NCI-H1105 treated with DMSO at 0.1 percent for 48 hours (cell line): Measurements from ENCODE around the gene FGF18.
A peak's percentile ranks its signal among the peaks of the same experiment; 100 is the strongest.
"Not testable (repeated sequence)": the region's sequence is repeated elsewhere in the genome, so short reads cannot be mapped to it uniquely, and the experiment has no call there.

Source experiments
- DNase-seq: peaks from one replicate; lab custom pipeline; 2025; lab: John Stamatoyannopoulos, UW

FGF18 gene, protein sequence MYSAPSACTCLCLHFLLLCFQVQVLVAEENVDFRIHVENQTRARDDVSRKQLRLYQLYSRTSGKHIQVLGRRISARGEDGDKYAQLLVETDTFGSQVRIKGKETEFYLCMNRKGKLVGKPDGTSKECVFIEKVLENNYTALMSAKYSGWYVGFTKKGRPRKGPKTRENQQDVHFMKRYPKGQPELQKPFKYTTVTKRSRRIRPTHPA

DNA sequence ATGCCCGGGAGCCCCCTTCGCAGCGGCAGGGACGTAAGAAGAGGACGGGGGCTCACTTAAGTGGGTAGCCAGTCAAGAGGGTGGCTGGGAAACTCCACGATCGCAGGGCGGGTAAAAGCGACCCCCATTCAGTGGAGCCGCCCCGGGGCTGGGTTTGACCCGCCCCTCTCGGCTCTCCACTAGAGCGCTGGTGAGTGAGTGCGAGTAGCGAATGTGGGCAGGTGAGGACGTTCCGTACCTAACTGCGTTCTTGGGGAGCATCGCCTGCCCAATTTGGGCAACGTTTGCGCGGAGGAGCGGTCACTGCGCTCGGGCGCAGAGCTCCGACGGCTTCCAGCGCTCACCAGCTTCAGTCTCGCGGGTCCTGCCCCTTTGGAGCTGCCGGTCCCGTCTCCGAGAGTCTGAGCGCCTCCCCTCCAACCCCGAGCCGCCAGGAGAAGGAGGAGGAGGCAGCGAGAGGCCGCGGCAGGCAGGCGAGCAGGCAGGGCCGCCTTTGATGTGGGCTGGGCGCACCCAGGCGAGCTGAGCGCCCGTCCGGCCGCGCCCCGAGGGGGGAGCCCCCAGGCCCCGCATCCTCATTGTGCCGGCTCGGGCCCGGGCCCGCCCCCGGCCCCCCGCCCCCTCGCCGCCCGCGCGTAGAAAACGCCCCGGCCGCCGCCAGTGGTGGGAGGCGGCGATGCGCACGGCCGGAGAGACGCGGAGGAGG lies at the start of gene FGF18:
Gene FGF18, plus strand, starts transcription at position 666 of the 706 bp plus-strand sequence. CDS start 553 bp downstream, outside the sequence.
- peak; percentile 40 for DNase-seq

DNA sequence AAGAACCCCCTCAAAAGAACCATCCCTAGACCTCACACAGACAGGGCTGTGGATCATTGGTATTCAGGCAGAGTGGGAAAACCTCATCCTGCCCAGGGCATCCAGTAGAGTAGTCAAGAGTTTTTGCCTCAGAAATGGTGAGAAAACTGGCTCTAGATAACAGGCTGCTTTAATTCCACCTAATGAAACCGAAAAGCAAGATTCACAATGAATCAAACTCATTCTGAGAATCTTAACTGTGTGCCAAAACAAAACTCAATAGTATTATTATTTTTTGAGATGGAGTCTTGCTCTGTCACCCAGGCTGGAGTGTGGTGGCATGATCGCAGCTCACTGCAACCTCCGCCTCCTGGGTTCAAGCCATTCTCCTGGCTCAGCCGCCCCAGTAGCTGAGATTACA lies 49.5 kb upstream of the FGF18 start:
- DNase-seq: no peak

DNA sequence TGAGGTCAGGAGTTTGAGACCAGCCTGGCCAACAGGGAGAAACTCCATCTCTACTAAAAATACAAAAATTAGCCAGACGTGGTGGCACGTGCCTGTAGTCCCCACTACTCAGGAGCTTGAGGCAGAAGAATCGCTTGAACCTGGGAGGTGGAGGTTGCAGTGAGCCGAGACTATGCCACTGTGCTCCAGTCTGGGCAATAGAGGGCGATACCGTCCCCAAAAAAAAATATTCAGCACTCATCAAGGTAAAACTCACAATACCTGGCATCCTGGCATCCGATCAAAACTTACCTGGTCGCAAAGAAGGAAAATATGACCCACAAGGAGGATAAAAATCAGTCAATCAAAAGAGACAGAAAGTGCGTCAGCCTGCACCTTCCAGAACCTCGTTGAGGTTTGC lies 48.6 kb upstream of the FGF18 start:
- not testable (repeated sequence) for DNase-seq

DNA sequence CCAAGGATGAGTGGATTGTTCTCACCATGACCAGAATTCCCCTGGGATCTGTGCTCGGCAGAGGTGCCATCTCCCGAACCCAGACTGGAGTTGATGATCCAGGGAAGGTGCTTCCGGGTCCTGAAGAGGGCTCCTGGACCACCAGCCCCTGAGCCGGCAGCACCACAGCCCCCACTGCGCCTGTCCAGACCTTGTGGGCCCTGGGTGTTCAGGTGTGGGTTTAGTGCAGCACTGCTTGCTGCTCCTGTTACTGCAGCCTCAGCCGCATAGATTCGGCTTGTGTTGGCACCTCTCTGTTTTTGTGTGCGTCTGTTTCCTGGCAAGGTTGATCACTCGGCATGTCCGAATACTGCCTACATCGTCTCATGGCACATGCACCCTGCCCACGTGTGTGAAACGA lies 48.1 kb upstream of the FGF18 start:
- DNase-seq: no peak

DNA sequence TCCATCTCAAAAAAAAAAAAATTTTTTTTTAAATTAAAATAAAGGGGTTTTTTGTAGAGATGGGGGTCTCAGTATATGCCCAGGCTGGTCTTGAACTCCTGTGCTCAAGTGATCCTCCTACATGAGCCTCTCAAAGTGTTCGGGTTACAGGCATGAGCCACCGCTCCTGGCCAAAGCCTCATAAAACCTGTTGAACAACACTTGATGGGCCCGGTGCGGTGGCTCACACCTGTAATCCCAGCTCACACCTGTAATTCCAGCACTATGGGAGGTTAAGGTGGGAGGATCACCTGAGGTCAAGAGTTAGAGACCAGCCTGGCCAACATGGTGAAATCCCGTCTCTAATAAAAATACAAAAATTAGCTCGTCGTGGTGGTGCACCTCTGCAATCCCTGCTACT lies 39.5 kb upstream of the FGF18 start:
- no peak for DNase-seq

DNA sequence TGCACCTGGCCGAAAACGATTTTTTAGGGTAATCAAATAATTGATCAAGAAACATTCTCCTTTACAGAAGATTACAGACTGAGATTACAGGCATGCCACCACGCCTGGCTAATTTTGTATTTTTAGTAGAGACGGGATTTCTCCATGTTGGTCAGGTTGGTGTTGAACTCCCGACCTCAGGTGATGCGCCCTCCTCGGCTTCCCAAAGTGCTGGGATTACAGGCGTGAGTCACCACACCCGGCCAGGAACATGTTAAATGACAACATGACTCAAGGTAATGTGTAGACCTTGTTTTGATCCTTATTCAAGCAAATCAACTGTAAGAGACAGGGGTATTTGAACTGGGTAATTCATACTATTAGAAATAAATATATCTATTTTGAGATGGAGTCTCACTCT lies 35.0 kb upstream of the FGF18 start:
- not testable (repeated sequence) for DNase-seq

DNA sequence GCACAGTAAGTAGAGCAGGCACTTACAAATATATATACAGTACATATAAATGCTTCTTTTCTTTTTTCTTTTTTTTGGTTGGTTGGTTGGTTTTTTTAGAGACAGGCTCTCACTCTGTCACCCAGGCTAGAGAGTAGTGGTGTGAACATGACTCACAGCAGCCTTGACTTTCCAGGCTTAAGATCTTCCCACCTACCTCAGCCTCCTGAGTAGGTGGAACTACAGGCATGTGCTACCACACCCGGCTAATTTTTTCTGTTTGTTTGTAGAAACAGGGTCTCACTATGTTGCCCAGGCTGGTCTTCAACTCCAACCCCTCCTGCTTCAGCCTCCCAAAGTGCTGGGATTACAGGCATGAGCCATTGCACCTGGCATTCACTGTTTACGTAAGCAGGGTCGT lies 34.4 kb upstream of the FGF18 start:
- not testable (repeated sequence) for DNase-seq

DNA sequence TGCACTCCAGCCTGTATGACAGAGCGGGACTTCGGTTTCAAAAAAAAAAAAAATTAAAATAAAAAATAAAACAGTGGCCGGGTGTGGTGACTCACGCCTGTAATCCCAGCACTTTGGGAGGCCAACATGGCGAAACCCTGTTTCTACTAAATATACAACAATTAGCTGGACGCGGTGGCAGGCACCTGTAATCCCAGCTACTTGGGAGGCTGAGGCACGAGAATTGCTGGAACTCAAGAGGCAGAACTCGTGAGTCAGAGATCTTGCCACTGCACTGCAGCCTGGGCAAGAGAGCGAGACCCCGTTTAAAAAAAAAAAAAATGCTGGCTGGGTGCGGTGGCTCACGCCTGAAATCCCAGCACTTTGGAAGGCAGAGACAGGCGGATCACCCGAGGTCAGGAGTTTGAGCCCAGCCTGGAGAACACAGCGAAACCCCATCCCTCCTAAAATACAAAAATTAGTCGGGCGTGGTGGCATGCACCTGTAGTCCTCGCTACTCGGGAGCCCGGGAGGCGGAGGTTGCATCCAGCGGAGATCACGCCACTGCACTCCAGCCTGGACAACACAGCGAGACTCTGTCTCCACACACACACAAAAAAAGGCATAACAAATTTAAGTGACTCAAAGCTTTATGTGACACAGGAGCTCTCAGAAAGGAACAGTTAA lies 33.3 kb upstream of the FGF18 start:
- no peak for DNase-seq

DNA sequence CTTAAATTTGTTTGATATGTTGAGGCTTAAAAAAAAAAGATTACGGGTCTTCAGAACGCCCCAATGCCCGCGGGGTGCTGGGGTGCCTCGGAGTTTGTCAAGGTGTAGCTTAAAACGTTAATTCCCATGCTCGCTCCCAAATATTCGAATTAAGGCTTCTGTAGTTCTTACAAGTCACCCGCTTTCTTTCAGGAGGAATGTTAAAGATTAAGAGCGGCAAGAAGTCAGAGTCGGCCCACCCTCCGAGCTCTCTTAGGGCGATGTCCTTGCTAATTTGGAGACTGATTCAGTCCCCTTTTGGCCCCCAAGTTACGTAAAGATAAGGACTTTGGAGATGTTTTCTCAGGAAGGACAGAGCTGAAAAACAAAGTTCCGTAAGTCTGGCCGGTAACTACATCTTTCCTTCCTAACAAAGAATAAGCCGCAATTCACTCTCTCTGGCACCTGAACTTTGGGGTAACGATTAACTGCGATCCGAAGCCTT lies 32.5 kb upstream of the FGF18 start:
- no peak for DNase-seq

DNA sequence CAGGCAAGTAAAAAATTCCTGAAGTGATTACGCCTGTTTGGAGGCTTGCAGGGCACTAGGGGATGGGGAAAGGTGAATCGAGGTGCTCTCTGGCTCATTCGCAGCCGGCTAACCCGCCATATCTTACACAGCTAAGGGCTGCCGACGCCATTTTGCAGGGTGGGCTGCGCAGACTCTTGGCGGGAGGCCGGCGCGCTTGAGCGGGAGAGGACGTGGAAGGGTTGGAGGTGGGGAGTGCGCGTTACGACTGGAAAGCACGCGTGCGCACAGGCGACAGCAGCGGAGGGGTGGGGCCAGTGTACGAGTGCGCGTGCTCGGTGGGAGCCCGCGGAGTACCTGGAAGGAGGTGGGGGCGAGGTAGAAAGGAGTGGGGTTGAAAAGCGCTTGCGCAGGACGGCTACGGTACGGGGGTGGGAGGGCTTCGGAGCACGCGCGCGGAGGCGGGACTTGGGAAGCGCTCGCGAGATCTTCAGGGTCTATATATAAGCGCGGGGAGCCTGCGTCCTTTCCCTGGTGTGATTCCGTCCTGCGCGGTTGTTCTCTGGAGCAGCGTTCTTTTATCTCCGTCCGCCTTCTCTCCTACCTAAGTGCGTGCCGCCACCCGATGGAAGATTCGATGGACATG lies 32.0 kb upstream of the FGF18 start, which contains the start of gene NPM1:
Gene NPM1, plus strand, starts transcription at position 505 of the 625 bp plus-strand sequence. Its CDS starts 100 bp downstream, at position 605.
- DNase-seq: peak; percentile 93

DNA sequence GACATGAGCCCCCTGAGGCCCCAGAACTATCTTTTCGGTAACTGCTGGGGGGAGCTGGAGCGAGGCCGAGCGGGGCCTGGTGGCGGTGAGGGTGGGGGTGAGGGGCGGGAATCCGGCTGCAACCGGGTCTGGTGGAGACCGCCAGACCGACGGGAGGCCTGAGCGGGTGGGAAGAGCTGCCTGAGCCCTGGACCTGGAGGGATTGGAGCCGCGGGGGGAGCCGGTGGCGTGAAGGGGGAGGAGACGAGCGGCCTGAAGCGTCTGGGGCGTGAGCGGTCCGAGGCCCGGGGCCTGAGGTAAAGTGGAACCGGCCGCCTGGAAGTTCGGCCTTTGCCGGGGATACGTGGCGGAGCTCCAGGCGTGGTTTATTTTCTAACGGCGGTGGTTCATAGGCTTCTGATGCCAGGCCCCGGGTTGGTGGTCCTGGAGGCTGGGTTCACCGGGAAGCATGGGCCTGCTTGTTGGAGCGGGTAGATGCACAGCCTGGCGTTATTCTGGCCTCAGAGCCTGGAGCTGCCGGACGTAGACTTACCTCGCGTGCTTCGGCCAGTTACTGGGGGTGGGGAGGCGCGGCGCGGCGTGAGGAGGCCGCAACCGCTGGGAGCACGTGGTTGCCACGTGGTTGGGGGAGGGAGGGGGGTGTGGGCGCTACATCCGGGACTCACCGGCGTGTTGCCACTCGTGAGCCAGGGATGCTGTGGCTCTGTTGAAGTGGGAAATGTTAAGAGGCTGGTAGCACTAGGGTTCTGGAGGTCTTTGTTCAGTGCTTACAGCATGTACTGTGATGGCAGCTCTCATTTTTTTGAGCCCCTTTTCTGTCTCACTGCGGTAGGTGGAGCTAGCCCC lies 31.3 kb upstream of the FGF18 start:
- peak; percentile 13 for DNase-seq

DNA sequence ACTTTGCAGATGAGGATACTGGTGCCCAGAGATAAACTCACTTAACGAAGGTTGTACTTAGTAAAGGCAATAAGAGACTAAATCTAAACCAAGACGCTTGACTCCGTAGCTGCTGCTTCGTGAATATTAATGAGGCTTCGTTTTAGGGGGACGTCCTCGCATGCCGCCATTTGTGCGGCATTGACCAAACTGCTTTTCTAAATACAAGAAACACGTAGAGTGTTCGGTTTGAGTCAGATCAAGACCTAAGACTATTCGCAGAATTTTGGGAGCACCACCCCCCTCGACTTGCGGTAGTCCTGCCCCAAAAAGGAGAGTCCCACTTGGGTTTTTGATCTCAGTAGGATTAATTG lies 30.7 kb upstream of the FGF18 start:
- DNase-seq: no peak

DNA sequence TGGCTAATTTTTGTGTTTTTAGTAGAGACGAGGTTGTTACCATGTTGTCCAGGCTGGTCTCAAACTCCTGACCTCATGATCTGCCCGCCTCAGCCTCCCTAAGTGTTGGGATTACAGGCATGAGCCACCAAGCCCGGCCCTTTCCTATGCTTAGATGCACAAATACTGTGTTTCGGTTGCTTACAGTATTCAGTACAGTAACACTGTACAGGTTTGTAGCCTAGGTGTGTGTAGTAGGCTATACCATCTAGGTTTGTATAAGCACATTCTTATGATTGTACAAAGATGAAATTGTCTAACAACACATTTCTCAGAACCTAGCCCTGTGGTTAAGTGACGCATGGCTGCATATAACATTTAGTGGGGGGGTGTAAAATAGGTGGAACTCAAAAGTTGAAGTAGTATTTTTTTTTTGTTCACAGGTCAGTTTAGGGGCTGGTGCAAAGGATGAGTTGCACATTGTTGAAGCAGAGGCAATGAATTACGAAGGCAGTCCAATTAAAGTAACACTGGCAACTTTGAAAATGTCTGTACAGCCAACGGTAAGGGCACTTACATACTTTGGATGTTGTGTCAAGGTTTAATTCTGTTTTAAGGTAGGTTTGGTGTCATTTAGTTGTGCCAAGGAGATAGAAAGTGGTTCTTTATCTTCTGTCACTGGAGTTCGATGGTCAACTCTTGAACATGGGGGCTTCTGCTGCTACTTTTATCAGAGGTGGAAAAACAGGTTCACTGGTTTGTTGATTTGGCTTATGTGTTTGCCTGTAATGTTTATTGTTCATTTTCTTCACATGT lies 28.4 kb upstream of the FGF18 start:
- DNase-seq: no peak

DNA sequence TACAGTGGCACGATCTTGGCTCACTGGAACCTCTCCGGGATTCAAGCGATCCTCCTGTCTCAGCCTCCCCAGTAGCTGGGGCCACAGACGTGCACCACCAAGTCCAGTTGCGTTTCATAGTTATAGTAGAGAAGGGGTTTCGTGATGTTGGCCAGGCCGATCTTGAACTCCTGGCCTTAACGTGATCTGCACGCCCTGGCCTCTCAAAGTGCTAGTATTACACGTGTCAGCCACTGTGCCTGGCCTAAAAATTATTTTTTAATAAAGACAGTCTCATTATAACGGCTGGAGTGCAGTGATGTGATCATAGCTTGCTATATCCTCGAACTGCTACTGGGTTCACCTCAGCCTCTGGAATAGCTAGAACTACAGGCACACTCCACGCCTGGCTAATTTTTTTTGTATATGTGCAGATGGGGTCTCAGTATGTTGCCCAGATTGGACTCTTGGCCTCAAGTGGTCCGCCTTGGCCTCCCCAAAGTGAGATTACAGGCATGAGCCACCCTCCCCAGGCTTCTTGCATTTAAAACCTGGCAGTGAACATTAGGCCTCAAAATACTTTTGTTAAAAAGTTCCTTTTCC lies 27.4 kb upstream of the FGF18 start:
- DNase-seq: no peak

DNA sequence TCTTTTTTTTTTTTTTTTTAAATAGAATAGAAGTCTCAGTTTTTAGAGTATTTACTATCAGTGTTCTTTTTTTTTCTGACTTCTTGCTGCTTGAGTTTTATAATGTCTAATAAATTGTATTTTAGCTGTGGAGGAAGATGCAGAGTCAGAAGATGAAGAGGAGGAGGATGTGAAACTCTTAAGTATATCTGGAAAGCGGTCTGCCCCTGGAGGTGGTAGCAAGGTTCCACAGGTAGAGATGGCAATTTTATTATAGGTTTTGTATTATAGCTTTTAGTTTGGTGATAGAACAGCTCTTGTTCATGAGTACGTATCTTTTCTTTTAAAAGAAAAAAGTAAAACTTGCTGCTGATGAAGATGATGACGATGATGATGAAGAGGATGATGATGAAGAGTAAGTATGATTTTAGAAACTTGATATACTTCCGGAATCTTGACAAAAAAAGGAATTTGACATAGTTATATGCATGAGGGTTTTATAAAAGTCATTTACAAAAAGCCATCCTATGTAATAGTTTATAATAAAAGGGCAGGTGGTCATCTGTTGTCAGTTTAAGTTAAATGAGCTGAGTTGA lies 26.8 kb upstream of the FGF18 start:
- DNase-seq: no peak

DNA sequence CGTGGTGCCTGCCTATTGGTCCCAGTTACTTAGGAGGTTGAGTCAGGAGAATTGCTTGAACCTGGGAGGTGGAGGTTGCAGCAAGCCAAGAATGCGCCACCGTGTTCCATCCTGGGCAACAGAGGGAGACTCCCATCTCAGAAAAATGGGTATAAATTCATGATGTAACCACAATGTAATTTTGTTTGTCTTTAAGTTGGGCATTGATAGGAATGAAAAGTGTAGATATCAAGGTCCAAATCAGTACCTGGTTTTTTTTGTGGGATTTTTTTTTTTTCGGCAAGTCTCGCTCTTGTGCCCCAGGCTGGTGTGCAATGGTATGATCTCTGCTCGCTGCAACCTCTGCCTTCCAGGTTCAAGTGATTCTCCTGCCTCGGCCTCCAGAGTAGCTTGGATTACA lies 24.4 kb upstream of the FGF18 start:
- DNase-seq: no peak

DNA sequence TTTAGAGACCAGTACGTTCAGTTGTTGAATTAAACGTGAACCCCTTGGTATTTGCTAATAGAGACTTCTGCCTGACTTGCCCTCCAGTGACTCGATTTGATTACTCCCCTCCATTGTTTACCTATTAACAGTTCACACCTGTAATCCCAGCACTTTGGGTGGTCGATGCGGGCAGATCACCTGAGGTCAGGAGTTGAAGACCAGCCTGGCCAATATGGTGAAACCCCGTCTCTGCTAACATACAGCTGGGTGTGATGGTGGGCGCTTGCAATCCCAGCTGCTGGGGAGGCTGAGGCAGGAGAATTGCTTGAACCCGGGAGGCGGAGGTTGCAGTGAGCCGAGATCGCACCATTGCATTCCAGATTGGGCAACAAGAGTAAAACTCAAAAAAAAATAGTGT lies 22.9 kb upstream of the FGF18 start:
- not testable (repeated sequence) for DNase-seq

DNA sequence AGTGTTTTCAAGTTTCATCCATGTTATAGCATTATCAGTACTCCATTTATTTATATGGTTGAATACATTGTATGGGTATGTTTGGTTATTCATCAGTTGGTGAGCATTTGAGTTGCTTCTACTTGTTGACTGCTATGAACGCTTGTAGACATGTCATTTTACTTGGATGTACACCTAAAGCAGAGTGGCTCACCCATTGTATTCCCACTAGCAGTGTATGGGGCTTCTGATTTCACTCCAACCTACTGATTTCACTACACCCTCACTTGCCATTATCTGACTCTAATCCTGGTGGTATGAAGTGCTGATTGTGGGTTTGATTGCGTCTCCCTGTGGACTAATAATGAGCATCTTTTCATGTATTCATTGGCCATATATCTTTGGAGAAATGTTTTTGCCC lies 22.3 kb upstream of the FGF18 start:
- DNase-seq: no peak

DNA sequence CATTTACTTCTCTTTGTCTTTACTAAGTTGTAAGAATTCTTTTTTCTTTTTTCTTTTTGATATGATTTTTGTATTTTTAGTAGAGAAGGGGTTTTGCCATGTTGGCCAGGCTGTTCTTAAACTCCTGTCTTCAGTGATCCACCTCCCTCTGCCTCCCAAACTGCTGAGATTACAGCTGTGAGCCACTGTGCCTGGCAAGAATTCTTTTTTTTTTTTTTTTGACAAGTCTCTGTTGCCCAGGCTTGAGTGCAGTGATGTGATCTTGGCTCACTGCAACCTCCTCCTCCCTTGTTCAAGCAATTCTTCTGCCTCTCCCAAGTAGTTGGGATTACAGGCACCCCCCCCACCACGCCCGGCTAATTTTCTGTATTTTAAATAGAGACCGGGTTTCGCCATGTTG lies 21.8 kb upstream of the FGF18 start:
- no peak for DNase-seq

DNA sequence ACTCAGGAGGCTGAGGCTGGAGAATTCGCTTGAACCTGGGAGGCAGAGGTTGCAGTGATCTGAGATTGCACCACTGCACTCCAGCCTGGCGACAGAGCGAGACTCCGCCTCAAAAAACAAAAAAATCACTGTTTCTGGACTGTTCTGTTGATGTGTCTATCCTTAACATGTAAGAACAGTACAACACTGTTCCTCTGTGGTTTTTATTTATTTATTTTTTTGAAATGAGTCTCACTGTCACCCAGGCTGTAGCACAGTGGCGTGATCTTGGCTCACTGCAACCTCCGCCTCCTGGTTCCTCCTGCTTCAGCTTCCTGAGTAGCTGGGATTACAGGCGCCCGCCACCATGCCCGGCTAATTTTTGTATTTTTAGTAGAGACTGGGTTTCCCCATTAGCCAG lies 20.8 kb upstream of the FGF18 start:
- not testable (repeated sequence) for DNase-seq
